OCI-LY1 (cell line): ENCODE measurements around the gene FIBIN.

Experiments used
- H2AFZ ChIP-seq: fragments of 200-600 bp; sonication (generic), shearing (Covaris generic); 2 replicates; pipeline ENCODE4 v1.6.0; 2014; ENCODE audit warnings: antibody characterized with exemption, mild to moderate bottlenecking, low read length
- H3F3A ChIP-seq: fragments of 200-600 bp; sonication (generic), shearing (Covaris generic); 2 replicates; pipeline ENCODE4 v1.6.0; 2014; ENCODE audit warnings: mild to moderate bottlenecking, antibody characterized with exemption, low read length, moderate library complexity; ENCODE audit not compliant: insufficient read depth
- H3K27ac ChIP-seq: fragments of 200-600 bp; sonication (generic); 2 replicates; pipeline ENCODE4 v1.5.1; 2014; ENCODE audit warnings: low read length, mixed run types, mild to moderate bottlenecking, low read depth; ENCODE audit not compliant: poor library complexity, severe bottlenecking
- H3K27me3 ChIP-seq: fragments of 200-600 bp; sonication (generic); 2 replicates; pipeline ENCODE4 v1.6.0; 2014; ENCODE audit warnings: antibody characterized with exemption, mild to moderate bottlenecking, low read length, moderate library complexity; ENCODE audit not compliant: insufficient read depth
- H3K36me3 ChIP-seq: fragments of 200-600 bp; sonication (generic); 2 replicates; pipeline ENCODE4 v1.6.1; 2014; ENCODE audit warnings: mild to moderate bottlenecking, antibody characterized with exemption, low read length, moderate library complexity, mixed read lengths; ENCODE audit not compliant: insufficient read depth
- H3K4me1 ChIP-seq: fragments of 200-600 bp; sonication (generic); 2 replicates; pipeline ENCODE4 v1.5.1; 2014; ENCODE audit warnings: mild to moderate bottlenecking, low read length, moderate library complexity; ENCODE audit not compliant: insufficient read depth, severe bottlenecking
- H3K4me2 ChIP-seq: fragments of 200-600 bp; sonication (generic), shearing (Covaris generic); 2 replicates; pipeline ENCODE4 v1.6.1; 2014; ENCODE audit warnings: low read length
- H3K4me3 ChIP-seq: fragments of 200-600 bp; sonication (generic); 2 replicates; pipeline ENCODE4 v1.5.1; 2014; ENCODE audit warnings: low read length, low read depth, mild to moderate bottlenecking, mixed read lengths; ENCODE audit not compliant: poor library complexity, severe bottlenecking
- H3K79me2 ChIP-seq: fragments of 200-600 bp; shearing (Covaris generic); 2 replicates; pipeline ENCODE4 v1.6.1; 2016; ENCODE audit warnings: mixed run types, low read length, mixed read lengths; ENCODE audit not compliant: insufficient read depth
- H3K9ac ChIP-seq: fragments of 200-600 bp; sonication (generic), shearing (Covaris generic); 2 replicates; pipeline ENCODE4 v1.6.1; 2014; ENCODE audit warnings: mild to moderate bottlenecking, low read length, mixed read lengths
- H3K9me2 ChIP-seq: fragments of 200-600 bp; sonication (generic), shearing (Covaris generic); 2 replicates; pipeline ENCODE4 v1.6.1; 2014; ENCODE audit warnings: low read depth, mild to moderate bottlenecking, low read length, mixed read lengths
- H3K9me3 ChIP-seq: fragments of 200-600 bp; shearing (Covaris generic); 2 replicates; pipeline ENCODE4 v1.6.1; 2014; ENCODE audit warnings: low read length, mixed read lengths
- H4K20me1 ChIP-seq: fragments of 200-600 bp; sonication (generic), shearing (Covaris generic); 2 replicates; pipeline ENCODE4 v1.6.0; 2016; ENCODE audit warnings: mild to moderate bottlenecking, low read length; ENCODE audit not compliant: insufficient read depth
- EZH2 ChIP-seq: fragments of 200-600 bp; sonication (generic), shearing (Covaris generic); IDR thresholded peaks from 2 replicates; pipeline ENCODE4 v1.8.0; 2017; ENCODE audit warnings: borderline replicate concordance, mixed run types, mild to moderate bottlenecking, antibody characterized with exemption, low read length, moderate library complexity, mixed read lengths
- TF ChIP-seq, protein P1 (sequence below): fragments of 200-600 bp; sonication (generic), shearing (Covaris generic); IDR thresholded peaks from 2 replicates; pipeline ENCODE4 v1.5.1; 2017; ENCODE audit warnings: mild to moderate bottlenecking, antibody characterized with exemption, low read length, moderate library complexity, mixed read lengths

Gene FIBIN

DNA sequence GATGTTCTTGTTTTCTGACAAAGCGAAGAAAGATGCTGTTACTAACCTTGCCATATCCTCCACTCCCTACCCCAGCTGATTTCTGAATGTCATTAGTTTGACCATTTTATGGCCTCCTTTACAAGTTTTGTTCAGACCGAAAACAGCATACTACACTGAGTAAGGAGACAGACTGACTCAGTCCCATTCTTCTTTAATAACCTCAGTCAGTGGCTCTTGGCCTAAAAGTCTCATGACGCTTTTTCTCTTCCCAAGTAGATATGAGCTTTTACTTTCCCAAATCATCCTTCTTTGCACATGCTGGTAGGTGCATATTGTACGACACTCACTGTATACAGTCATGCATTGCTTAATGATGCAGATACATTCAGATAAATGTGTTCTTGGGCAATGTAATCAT lies 8.0 kb upstream of the FIBIN start:
- H3K36me3 ChIP-seq: peaks cover 25% of the 10 kb centered on the region; the same call in 1 of the 2 replicates
- H4K20me1 ChIP-seq: no peaks in the 10 kb centered on the region
- no peaks in the 10 kb centered on the region for H3K9me2 ChIP-seq
- TF ChIP-seq, protein P1, sequence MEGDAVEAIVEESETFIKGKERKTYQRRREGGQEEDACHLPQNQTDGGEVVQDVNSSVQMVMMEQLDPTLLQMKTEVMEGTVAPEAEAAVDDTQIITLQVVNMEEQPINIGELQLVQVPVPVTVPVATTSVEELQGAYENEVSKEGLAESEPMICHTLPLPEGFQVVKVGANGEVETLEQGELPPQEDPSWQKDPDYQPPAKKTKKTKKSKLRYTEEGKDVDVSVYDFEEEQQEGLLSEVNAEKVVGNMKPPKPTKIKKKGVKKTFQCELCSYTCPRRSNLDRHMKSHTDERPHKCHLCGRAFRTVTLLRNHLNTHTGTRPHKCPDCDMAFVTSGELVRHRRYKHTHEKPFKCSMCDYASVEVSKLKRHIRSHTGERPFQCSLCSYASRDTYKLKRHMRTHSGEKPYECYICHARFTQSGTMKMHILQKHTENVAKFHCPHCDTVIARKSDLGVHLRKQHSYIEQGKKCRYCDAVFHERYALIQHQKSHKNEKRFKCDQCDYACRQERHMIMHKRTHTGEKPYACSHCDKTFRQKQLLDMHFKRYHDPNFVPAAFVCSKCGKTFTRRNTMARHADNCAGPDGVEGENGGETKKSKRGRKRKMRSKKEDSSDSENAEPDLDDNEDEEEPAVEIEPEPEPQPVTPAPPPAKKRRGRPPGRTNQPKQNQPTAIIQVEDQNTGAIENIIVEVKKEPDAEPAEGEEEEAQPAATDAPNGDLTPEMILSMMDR: no peak
- no peak for TF ChIP-seq EZH2
- H3K79me2 ChIP-seq: no peaks in the 10 kb centered on the region
- no peaks in the 10 kb centered on the region for H3F3A ChIP-seq
- H3K9ac ChIP-seq: no peak overlapping the region
- no peaks in the 10 kb centered on the region for H3K27me3 ChIP-seq
- no peak overlapping the region for H3K4me3 ChIP-seq
- H3K4me1 ChIP-seq: peaks cover 38% of the 10 kb centered on the region
- no peak overlapping the region for H3K4me2 ChIP-seq
- H2AFZ ChIP-seq: no peak overlapping the region
- no peak overlapping the region for H3K27ac ChIP-seq
- peaks cover 23% of the 10 kb centered on the region; the same call in 1 of the 2 replicates for H3K9me3 ChIP-seq

DNA sequence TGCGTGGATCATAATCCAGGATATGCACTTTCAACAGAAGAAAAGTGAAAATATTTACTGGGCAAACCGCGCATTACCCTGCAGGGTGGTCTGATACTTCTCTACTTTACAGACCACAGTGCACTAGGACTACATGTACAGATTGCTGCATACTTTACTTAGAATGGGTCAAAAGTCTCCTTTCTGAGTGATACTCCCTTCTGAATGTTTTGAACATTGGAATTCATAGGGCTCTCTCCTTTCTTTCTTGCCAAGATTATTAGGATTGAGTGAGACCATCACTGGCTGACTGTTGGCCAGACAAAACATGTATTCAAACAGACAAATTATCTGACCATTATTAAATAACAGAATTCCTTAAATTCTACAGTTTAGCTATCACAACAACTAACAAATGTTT lies 6.6 kb upstream of the FIBIN start:
- Histone ChIP-seq H3F3A (no peaks in the 10 kb centered on the region), H3K9me2 (no peaks in the 10 kb centered on the region), H3K4me1 (peaks cover 51% of the 10 kb centered on the region), H3K27ac (peak overlapping the region; percentile 92), H2AFZ (no peak overlapping the region), H4K20me1 (no peaks in the 10 kb centered on the region), H3K9ac (no peak overlapping the region), H3K4me3 (no peak overlapping the region), H3K27me3 (no peaks in the 10 kb centered on the region), H3K79me2 (peaks cover 5% of the 10 kb centered on the region; the same call in 1 of the 2 replicates), H3K4me2 (no peak overlapping the region), H3K9me3 (peaks cover 20% of the 10 kb centered on the region; the same call in 1 of the 2 replicates), H3K36me3 (peaks cover 38% of the 10 kb centered on the region)
- TF ChIP-seq, protein P1: no peak
- no peak for TF ChIP-seq EZH2

DNA sequence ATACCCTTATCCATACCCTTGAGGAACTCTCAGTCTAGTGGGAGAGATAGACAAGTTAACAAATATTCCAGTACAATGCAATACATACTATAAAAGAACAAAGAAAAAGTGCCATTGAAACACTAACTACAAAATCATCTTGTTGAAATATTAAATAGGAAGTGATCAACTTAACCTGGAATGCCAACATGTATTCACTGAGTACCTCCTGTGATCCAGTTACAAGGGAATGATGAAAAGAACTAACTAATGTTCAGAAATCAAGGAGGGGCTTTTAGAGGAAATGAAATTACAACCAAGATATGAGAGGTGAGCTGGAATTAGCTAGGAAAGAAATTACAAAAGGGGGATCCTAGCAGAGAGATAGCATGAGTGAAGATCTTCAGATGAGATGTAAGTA lies 6.2 kb upstream of the FIBIN start:
- Histone ChIP-seq H2AFZ (no peak overlapping the region), H3K36me3 (peaks cover 38% of the 10 kb centered on the region), H3K27me3 (no peaks in the 10 kb centered on the region), H3K27ac (peak overlapping the region; percentile 92), H4K20me1 (no peaks in the 10 kb centered on the region), H3K4me3 (no peak overlapping the region), H3F3A (no peaks in the 10 kb centered on the region), H3K4me1 (peaks cover 56% of the 10 kb centered on the region), H3K9ac (no peak overlapping the region), H3K4me2 (no peak overlapping the region), H3K9me3 (peaks cover 20% of the 10 kb centered on the region; the same call in 1 of the 2 replicates), H3K9me2 (no peaks in the 10 kb centered on the region), H3K79me2 (peaks cover 7% of the 10 kb centered on the region; the same call in 1 of the 2 replicates)
- TF ChIP-seq, protein P1: no peak
- TF ChIP-seq EZH2: no peak
